ENCODE data around the gene SLC36A1.
A peak's percentile ranks its signal among the peaks of the same experiment; 100 is the strongest.

The SLC36A1 gene

DNA sequence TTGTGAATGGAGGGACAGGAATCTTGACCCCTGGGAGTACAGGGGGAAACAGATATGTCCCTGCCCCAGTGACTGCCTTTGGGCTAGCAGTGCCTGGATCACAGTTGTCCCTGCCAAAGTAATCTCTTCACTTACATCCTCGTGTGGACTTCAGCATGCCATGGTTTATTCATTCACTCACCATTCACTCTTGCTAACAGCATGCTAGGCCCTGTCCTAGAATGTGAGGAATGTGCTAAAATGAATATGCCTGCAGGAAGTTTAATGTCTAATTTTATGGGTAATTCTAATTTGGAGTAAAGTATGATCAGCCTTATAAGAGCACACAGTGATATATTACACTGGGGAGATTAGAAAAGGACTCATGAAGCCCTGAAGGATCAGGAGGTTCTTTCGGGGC lies 80.8 kb downstream of the SLC36A1 start:
- no peak overlapping the region for H4K8ac ChIP-seq (ENCODE audit: low read depth, low read length)
- H3K9me3 ChIP-seq (replicated peaks in 1 of 2; ENCODE audit: control insufficient read depth in 2 of 2, insufficient read depth in 1 of 2, low read depth in 1 of 2, low read length in 2 of 2) = no peaks in the 10 kb centered on the region
- no peak overlapping the region for H3K23ac ChIP-seq (ENCODE audit: low read depth, low read length, poor library complexity)
- H3K36me3 ChIP-seq (replicated peaks in 1 of 2; ENCODE audit: control insufficient read depth in 2 of 2, insufficient read depth in 2 of 2, low read length in 2 of 2) = no peaks in the 10 kb centered on the region
- no peak for DNase-seq (ENCODE audit: low spot score)
- H3K18ac ChIP-seq (ENCODE audit: low read length) = no peak overlapping the region
- no peaks in the 10 kb centered on the region for H3K4me1 ChIP-seq (ENCODE audit: control insufficient read depth in 2 of 2, insufficient read depth in 1 of 2, low read depth in 1 of 2, low read length in 2 of 2)
- H2BK12ac ChIP-seq (ENCODE audit: low read length) = no peak overlapping the region
- H3K4ac ChIP-seq (ENCODE audit: low read length) = no peak overlapping the region
- H2BK5ac ChIP-seq (ENCODE audit: low read length) = no peak overlapping the region
- no peak overlapping the region for H2AK5ac ChIP-seq (ENCODE audit: low read depth, low read length)
- H3K14ac ChIP-seq (ENCODE audit: low read length) = no peak overlapping the region
- no peak overlapping the region for H3K4me3 ChIP-seq (ENCODE audit: low read length in 2 of 2)
- no peak overlapping the region for H4K91ac ChIP-seq (ENCODE audit: low read depth, low read length, poor library complexity)
- no peak overlapping the region for H2AFZ ChIP-seq (ENCODE audit: low read length)
- H2BK15ac ChIP-seq (ENCODE audit: low read length) = no peak overlapping the region
- no peak overlapping the region for H2BK120ac ChIP-seq (ENCODE audit: low read depth, low read length)
- no peak overlapping the region for H3K9ac ChIP-seq (ENCODE audit: low read depth, low read length, poor library complexity)
- peaks cover 0 to 11% (median 0%) of the 10 kb centered on the region in 3 experiments for H3K27me3 ChIP-seq (ENCODE audit: control insufficient read depth in 3 of 3, insufficient read depth in 3 of 3, low read depth in 1 of 3, low read length in 3 of 3)
- whole genome bisulfite sequencing, 2 donors (ENCODE audit: extremely low coverage in 2 of 2, insufficient read length in 2 of 2, insufficient replicate concordance in 1 of 2) = no CpG with 5 or more reads among the region's 2 CpGs
- no peaks in the 10 kb centered on the region for H3K79me1 ChIP-seq (ENCODE audit: low read depth, low read length)
- H3K27ac ChIP-seq (replicated peaks; ENCODE audit: low read length) = no peak overlapping the region
- H3K4me2 ChIP-seq (ENCODE audit: insufficient read depth, low read length, poor library complexity, severe bottlenecking) = no peak overlapping the region

GRCh38 chr5:151528996-151529395 lies 81.6 kb downstream of the SLC36A1 start:
- no peaks in the 10 kb centered on the region for H3K79me1 ChIP-seq (ENCODE audit: low read depth, low read length)
- H2BK120ac ChIP-seq (ENCODE audit: low read depth, low read length) = no peak overlapping the region
- H4K91ac ChIP-seq (ENCODE audit: low read depth, low read length, poor library complexity) = no peak overlapping the region
- H3K4ac ChIP-seq (ENCODE audit: low read length) = no peak overlapping the region
- no CpG with 5 or more reads among the region's 7 CpGs for WGBS, 2 donors (ENCODE audit: extremely low coverage in 2 of 2, insufficient read length in 2 of 2, insufficient replicate concordance in 1 of 2)
- no peaks in the 10 kb centered on the region for H3K4me1 ChIP-seq (ENCODE audit: control insufficient read depth in 2 of 2, insufficient read depth in 1 of 2, low read depth in 1 of 2, low read length in 2 of 2)
- H3K9ac ChIP-seq (ENCODE audit: low read depth, low read length, poor library complexity) = no peak overlapping the region
- no peak overlapping the region for H3K4me2 ChIP-seq (ENCODE audit: insufficient read depth, low read length, poor library complexity, severe bottlenecking)
- no peak overlapping the region for H3K4me3 ChIP-seq (ENCODE audit: low read length in 2 of 2)
- H3K14ac ChIP-seq (ENCODE audit: low read length) = peak overlapping the region; percentile 26
- H4K8ac ChIP-seq (ENCODE audit: low read depth, low read length) = no peak overlapping the region
- H3K23ac ChIP-seq (ENCODE audit: low read depth, low read length, poor library complexity) = no peak overlapping the region
- H2AFZ ChIP-seq (ENCODE audit: low read length) = no peak overlapping the region
- peak overlapping the region; percentile 45 for H2BK5ac ChIP-seq (ENCODE audit: low read length)
- H3K36me3 ChIP-seq (replicated peaks in 1 of 2; ENCODE audit: control insufficient read depth in 2 of 2, insufficient read depth in 2 of 2, low read length in 2 of 2) = no peaks in the 10 kb centered on the region
- no peaks in the 10 kb centered on the region for H3K9me3 ChIP-seq (replicated peaks in 1 of 2; ENCODE audit: control insufficient read depth in 2 of 2, insufficient read depth in 1 of 2, low read depth in 1 of 2, low read length in 2 of 2)
- H3K27me3 ChIP-seq (ENCODE audit: control insufficient read depth in 3 of 3, insufficient read depth in 3 of 3, low read depth in 1 of 3, low read length in 3 of 3) = peaks cover 0 to 15% (median 0%) of the 10 kb centered on the region in 3 experiments
- H2AK5ac ChIP-seq (ENCODE audit: low read depth, low read length) = peak overlapping the region; percentile 82
- peak overlapping the region; percentile 33 for H3K18ac ChIP-seq (ENCODE audit: low read length)
- peak overlapping the region; percentile 23 for H2BK12ac ChIP-seq (ENCODE audit: low read length)
- no peak overlapping the region for H2BK15ac ChIP-seq (ENCODE audit: low read length)
- DNase-seq (ENCODE audit: low spot score) = no peak
- H3K27ac ChIP-seq (replicated peaks; ENCODE audit: low read length) = no peak overlapping the region

GRCh38 chr5:151531581-151531980 lies 84.2 kb downstream of the SLC36A1 start:
- no peak overlapping the region for H4K91ac ChIP-seq (ENCODE audit: low read depth, low read length, poor library complexity)
- no peak overlapping the region for H3K27ac ChIP-seq (replicated peaks; ENCODE audit: low read length)
- H4K8ac ChIP-seq (ENCODE audit: low read depth, low read length) = no peak overlapping the region
- H3K27me3 ChIP-seq (ENCODE audit: control insufficient read depth in 3 of 3, insufficient read depth in 3 of 3, low read depth in 1 of 3, low read length in 3 of 3) = peaks cover 0 to 33% (median 0%) of the 10 kb centered on the region in 3 experiments
- no peaks in the 10 kb centered on the region for H3K79me1 ChIP-seq (ENCODE audit: low read depth, low read length)
- no peak for DNase-seq (ENCODE audit: low spot score)
- WGBS, 2 donors (ENCODE audit: extremely low coverage in 2 of 2, insufficient read length in 2 of 2, insufficient replicate concordance in 1 of 2) = no CpG with 5 or more reads among the region's 30 CpGs
- no peak overlapping the region for H2AFZ ChIP-seq (ENCODE audit: low read length)
- peaks cover 0 to 4% of the 10 kb centered on the region in 2 donors for H3K4me1 ChIP-seq (ENCODE audit: control insufficient read depth in 2 of 2, insufficient read depth in 1 of 2, low read depth in 1 of 2, low read length in 2 of 2)
- no peak overlapping the region for H2BK15ac ChIP-seq (ENCODE audit: low read length)
- no peak overlapping the region for H2BK120ac ChIP-seq (ENCODE audit: low read depth, low read length)
- H3K9me3 ChIP-seq (replicated peaks in 1 of 2; ENCODE audit: control insufficient read depth in 2 of 2, insufficient read depth in 1 of 2, low read depth in 1 of 2, low read length in 2 of 2) = no peaks in the 10 kb centered on the region
- H3K4ac ChIP-seq (ENCODE audit: low read length) = no peak overlapping the region
- H2BK5ac ChIP-seq (ENCODE audit: low read length) = no peak overlapping the region
- no peak overlapping the region for H3K4me2 ChIP-seq (ENCODE audit: insufficient read depth, low read length, poor library complexity, severe bottlenecking)
- peak overlapping the region; percentile 69 for H3K18ac ChIP-seq (ENCODE audit: low read length)
- no peak overlapping the region for H3K23ac ChIP-seq (ENCODE audit: low read depth, low read length, poor library complexity)
- peak overlapping the region; percentile 85 for H3K14ac ChIP-seq (ENCODE audit: low read length)
- peak overlapping the region in 1 of 2 donors; percentile 19 for H3K4me3 ChIP-seq (ENCODE audit: low read length in 2 of 2)
- H2AK5ac ChIP-seq (ENCODE audit: low read depth, low read length) = peak overlapping the region; percentile 73
- H3K36me3 ChIP-seq (replicated peaks in 1 of 2; ENCODE audit: control insufficient read depth in 2 of 2, insufficient read depth in 2 of 2, low read length in 2 of 2) = no peaks in the 10 kb centered on the region
- no peak overlapping the region for H3K9ac ChIP-seq (ENCODE audit: low read depth, low read length, poor library complexity)
- H2BK12ac ChIP-seq (ENCODE audit: low read length) = no peak overlapping the region

GRCh38 chr5:151532416-151532815 lies 85.0 kb downstream of the SLC36A1 start:
- WGBS, 2 donors (ENCODE audit: extremely low coverage in 2 of 2, insufficient read length in 2 of 2, insufficient replicate concordance in 1 of 2) = no CpG with 5 or more reads among the region's 4 CpGs
- DNase-seq (ENCODE audit: low spot score) = no peak

More at GRCh38 chr5:151532416-151532815, 85.0 kb downstream of the SLC36A1 start:
- Histone ChIP-seq H3K79me1 (ENCODE audit: low read depth, low read length) (no peaks in the 10 kb centered on the region), H3K9ac (ENCODE audit: low read depth, low read length, poor library complexity) (no peak overlapping the region), H3K4me2 (ENCODE audit: insufficient read depth, low read length, poor library complexity, severe bottlenecking) (no peak overlapping the region), H3K36me3 (replicated peaks in 1 of 2; ENCODE audit: control insufficient read depth in 2 of 2, insufficient read depth in 2 of 2, low read length in 2 of 2) (no peaks in the 10 kb centered on the region), H2BK12ac (ENCODE audit: low read length) (no peak overlapping the region), H3K4me3 (ENCODE audit: low read length in 2 of 2) (no peak overlapping the region), H3K23ac (ENCODE audit: low read depth, low read length, poor library complexity) (no peak overlapping the region), H2AK5ac (ENCODE audit: low read depth, low read length) (no peak overlapping the region), H4K8ac (ENCODE audit: low read depth, low read length) (no peak overlapping the region), H3K14ac (ENCODE audit: low read length) (no peak overlapping the region), H2BK15ac (ENCODE audit: low read length) (no peak overlapping the region), H3K4ac (ENCODE audit: low read length) (no peak overlapping the region), H4K91ac (ENCODE audit: low read depth, low read length, poor library complexity) (no peak overlapping the region), H2BK5ac (ENCODE audit: low read length) (no peak overlapping the region), H2BK120ac (ENCODE audit: low read depth, low read length) (no peak overlapping the region), H3K18ac (ENCODE audit: low read length) (no peak overlapping the region), H3K27ac (replicated peaks; ENCODE audit: low read length) (no peak overlapping the region), H2AFZ (ENCODE audit: low read length) (no peak overlapping the region), H3K9me3 (replicated peaks in 1 of 2; ENCODE audit: control insufficient read depth in 2 of 2, insufficient read depth in 1 of 2, low read depth in 1 of 2, low read length in 2 of 2) (no peaks in the 10 kb centered on the region), H3K27me3 (ENCODE audit: control insufficient read depth in 3 of 3, insufficient read depth in 3 of 3, low read depth in 1 of 3, low read length in 3 of 3) (peaks cover 0 to 33% (median 0%) of the 10 kb centered on the region in 3 experiments), H3K4me1 (ENCODE audit: control insufficient read depth in 2 of 2, insufficient read depth in 1 of 2, low read depth in 1 of 2, low read length in 2 of 2) (peaks cover 0 to 4% of the 10 kb centered on the region in 2 donors)

Data from neuronal stem cell (in vitro differentiated cells).